ENCODE results near the gene TMEM165. TPM values are rescaled to one million over a fixed set of nuclear protein-coding genes. Genes with fewer than 3 reads are reported as not detected.
A peak's percentile ranks its signal among the peaks of the same experiment; 100 is the strongest.

The TMEM165 gene
- total and polyA plus RNA-seq, 12 donors, result 52.4 to 290 (median 147) TPM

GRCh38 chr4:55424791-55425190, 29.0 kb downstream of the TMEM165 start:
- H3K4me3 ChIP-seq, result no peak overlapping the region
- TF ChIP-seq CTCF (IDR thresholded peaks at IDR 0.05), result no peak
- TF ChIP-seq POLR2A (IDR thresholded peaks at IDR 0.05), result no peak
- DNase-seq, result no peak
- H3K4me1 ChIP-seq (replicated peaks in 1 of 2), result no peaks in the 10 kb centered on the region
- no peaks in the 10 kb centered on the region for H3K9me3 ChIP-seq (replicated peaks in 1 of 3)
- intact Hi-C loops (cut with DNase I), result no loop called here
- no peaks in the 10 kb centered on the region for H3K27me3 ChIP-seq
- H3K27ac ChIP-seq, result no peak overlapping the region
- 70 to 80% (median 75%) methylated on average over 3 of the region's 3 CpGs for WGBS, 4 donors
- H3K36me3 ChIP-seq (replicated peaks in 1 of 2), result peaks cover 0 to 86% of the 10 kb centered on the region in 2 donors

- DNase-seq, result no peak
- TF ChIP-seq CTCF (IDR thresholded peaks at IDR 0.05) (no peak), POLR2A (IDR thresholded peaks at IDR 0.05) (no peak)
- H3K27ac ChIP-seq, result no peak overlapping the region
- H3K9me3 ChIP-seq (replicated peaks in 1 of 3), result no peaks in the 10 kb centered on the region
- intact Hi-C loops (cut with DNase I), result loop anchor here in 1 of 2 donors (10.0 kb wide), 1 partner anchor 87 kb away; the partner anchor contains the start of gene SRD5A3
- no peaks in the 10 kb centered on the region for H3K27me3 ChIP-seq
- 76 to 87% (median 79%) methylated on average over 6 of the region's 6 CpGs for WGBS, 4 donors
- peaks cover 0 to 5% of the 10 kb centered on the region in 2 donors for H3K4me1 ChIP-seq (replicated peaks in 1 of 2)
- peaks cover 0 to 79% of the 10 kb centered on the region in 2 donors for H3K36me3 ChIP-seq (replicated peaks in 1 of 2)
- no peak overlapping the region for H3K4me3 ChIP-seq
Measured at GRCh38 chr4:55431710-55432336, 36.1 kb downstream of the TMEM165 start.

GRCh38 chr4:55435141-55435841, 39.5 kb downstream of the TMEM165 start:
- H3K27me3 ChIP-seq, result no peaks in the 10 kb centered on the region
- WGBS, 4 donors, result 42 to 50% (median 46%) methylated on average over 3 of the region's 3 CpGs
- TF ChIP-seq CTCF (IDR thresholded peaks at IDR 0.05), result peak in 3 of 6 experiments; percentile 12 to 23 (median 12)
- no peak for TF ChIP-seq POLR2A (IDR thresholded peaks at IDR 0.05)
- no peak overlapping the region for H3K4me3 ChIP-seq
- H3K36me3 ChIP-seq (replicated peaks in 1 of 2), result peaks cover 0 to 67% of the 10 kb centered on the region in 2 donors
- no peaks in the 10 kb centered on the region for H3K9me3 ChIP-seq (replicated peaks in 1 of 3)
- H3K27ac ChIP-seq, result peak overlapping the region in 2 of 5 donors; percentile 5 to 6
- H3K4me1 ChIP-seq (replicated peaks in 1 of 2), result peaks cover 0 to 22% of the 10 kb centered on the region in 2 donors
- intact Hi-C loops (cut with DNase I), result loop anchor here in 1 of 2 donors (10.0 kb wide), 1 partner anchor 90 kb away; the partner anchor contains the start of gene SRD5A3
- no peak for DNase-seq

GRCh38 chr4:55437356-55437796, 41.6 kb downstream of the TMEM165 start:
- Histone ChIP-seq H3K4me1 (replicated peaks in 1 of 2) (peaks cover 0 to 22% of the 10 kb centered on the region in 2 donors), H3K27me3 (no peaks in the 10 kb centered on the region), H3K27ac (peak overlapping the region in 2 of 5 donors; percentile 39 to 40), H3K36me3 (replicated peaks in 1 of 2) (peaks cover 0 to 61% of the 10 kb centered on the region in 2 donors), H3K9me3 (replicated peaks in 1 of 3) (no peaks in the 10 kb centered on the region), H3K4me3 (no peak overlapping the region)
- peak in 4 of 7 donors; percentile 22 to 50 (median 41) for DNase-seq
- intact Hi-C loops (cut with DNase I), result loop anchor here in 1 of 2 donors (10.0 kb wide), 1 partner anchor 93 kb away; the partner anchor contains the start of gene SRD5A3
- no peak for TF ChIP-seq CTCF (IDR thresholded peaks at IDR 0.05)
- no peak for TF ChIP-seq POLR2A (IDR thresholded peaks at IDR 0.05)
- WGBS, 4 donors, result 59 to 63% (median 62%) methylated on average over 5 of the region's 5 CpGs

Measured in adrenal gland (tissue), 12 donors.